WTC11 (cell line): ENCODE results near the gene ACTL8. TPM values are rescaled to one million over a fixed set of nuclear protein-coding genes. Genes with fewer than 3 reads are reported as not detected.
A peak's percentile ranks its signal among the peaks of the same experiment; 100 is the strongest.

Experiments used
- ATAC-seq: fragments of 200-7000 bp; cut with Tn5 transposase; 2 replicates; pipeline ENCODE4 v1.10.0; 2021; ENCODE audit warnings: mild to moderate bottlenecking, moderate library complexity
- CTCF ChIA-PET: fragments of 300-600 bp; sonication (Branson Sonifier 250); formaldehyde crosslinking; loops from one replicate; lab custom pipeline; 2021; ENCODE audit warnings: antibody characterized with exemption; lab: Charles Lee
- POLR2A ChIA-PET: fragments of 350-600 bp; sonication (Branson Sonifier 250); formaldehyde crosslinking; loops from one replicate; lab custom pipeline; 2021; ENCODE audit warnings: antibody characterized with exemption; lab: Charles Lee
- DNase-seq: peaks from one replicate; pipeline ENCODE4 v3.0.0; 2021; ENCODE audit warnings: low spot score
- H3K27ac Mint-ChIP-seq: 2 replicates; pipeline ENCODE4 v1.8.0; 2021; ENCODE audit warnings: mixed read lengths
- H3K27me3 Mint-ChIP-seq: 2 replicates; pipeline ENCODE4 v1.8.0; 2021; ENCODE audit warnings: low read depth, mild to moderate bottlenecking, moderate library complexity, mixed read lengths
- H3K36me3 Mint-ChIP-seq: 2 replicates; pipeline ENCODE4 v1.8.0; 2021; ENCODE audit warnings: mixed read lengths
- H3K4me1 Mint-ChIP-seq: 2 replicates; pipeline ENCODE4 v1.8.0; 2022; ENCODE audit warnings: mixed read lengths
- H3K4me3 Mint-ChIP-seq: 2 replicates; pipeline ENCODE4 v1.8.0; 2021; ENCODE audit warnings: mild to moderate bottlenecking, moderate library complexity, mixed read lengths
- H3K9me3 Mint-ChIP-seq: 2 replicates; pipeline ENCODE4 v1.8.0; 2021; ENCODE audit warnings: mixed read lengths
- AR ChIP-seq: fragments of 250-450 bp; sonication (Bioruptor Pico); IDR thresholded peaks from 2 replicates; pipeline ENCODE4 v1.9.0; 2021; ENCODE audit warnings: mild to moderate bottlenecking
- ATF2 ChIP-seq: sonication (generic); formaldehyde crosslinking; IDR thresholded peaks from 2 replicates; pipeline ENCODE4 v1.8.1; 2022; ENCODE audit warnings: low read depth, missing genetic modification reagents, borderline replicate concordance
- CREM ChIP-seq: sonication (generic); formaldehyde crosslinking; IDR thresholded peaks from 2 replicates; pipeline ENCODE4 v1.8.1; 2022; ENCODE audit warnings: mild to moderate bottlenecking, missing genetic modification reagents, moderate library complexity
- FOXJ3 ChIP-seq: sonication (generic); formaldehyde crosslinking; IDR thresholded peaks from 2 replicates; pipeline ENCODE4 v1.9.0; 2021; ENCODE audit warnings: missing genetic modification reagents, mild to moderate bottlenecking, borderline replicate concordance
- HMGA2 ChIP-seq: fragments of 250-450 bp; sonication (Bioruptor Pico); IDR thresholded peaks from 2 replicates; pipeline ENCODE4 v1.4.0; 2021; ENCODE audit warnings: mild to moderate bottlenecking, moderate library complexity
- MYBL2 ChIP-seq: sonication (generic); formaldehyde crosslinking; IDR thresholded peaks from 2 replicates; pipeline ENCODE4 v1.8.1; 2023; ENCODE audit warnings: mild to moderate bottlenecking, moderate library complexity, missing genetic modification reagents
- NR2C2 ChIP-seq: sonication (generic); formaldehyde crosslinking; IDR thresholded peaks from 2 replicates; pipeline ENCODE4 v1.8.0; 2022; ENCODE audit warnings: mild to moderate bottlenecking, missing genetic modification reagents
- SOX15 ChIP-seq: fragments of 250-450 bp; sonication (Bioruptor Pico); IDR thresholded peaks from 2 replicates; pipeline ENCODE4 v1.9.0; 2021; ENCODE audit warnings: mild to moderate bottlenecking
- SP1 ChIP-seq: sonication (generic); formaldehyde crosslinking; conservative IDR thresholded peaks from 2 replicates; pipeline ENCODE4 v1.8.1; 2022; ENCODE audit warnings: missing genetic modification reagents
- TCF7 ChIP-seq: sonication (generic); formaldehyde crosslinking; IDR thresholded peaks from 2 replicates; pipeline ENCODE4 v1.8.0; 2022; ENCODE audit warnings: mild to moderate bottlenecking, low read depth, missing genetic modification reagents, moderate library complexity
- TEAD1 ChIP-seq: sonication (generic); formaldehyde crosslinking; IDR thresholded peaks from 2 replicates; pipeline ENCODE4 v1.8.0; 2022; ENCODE audit warnings: mild to moderate bottlenecking, missing genetic modification reagents
- TP53 ChIP-seq: sonication (generic); formaldehyde crosslinking; IDR thresholded peaks from 2 replicates; pipeline ENCODE4 v1.8.1; 2023; ENCODE audit warnings: mild to moderate bottlenecking, missing genetic modification reagents
- ZNF263 ChIP-seq: sonication (generic); formaldehyde crosslinking; IDR thresholded peaks from 2 replicates; pipeline ENCODE4 v1.8.1; 2022; ENCODE audit warnings: low read depth, mild to moderate bottlenecking, moderate library complexity, missing genetic modification reagents
- ZNF396 ChIP-seq: fragments of 250-450 bp; sonication (Bioruptor Pico); IDR thresholded peaks from 2 replicates; pipeline ENCODE4 v1.8.0; 2021; ENCODE audit warnings: mild to moderate bottlenecking, moderate library complexity, borderline replicate concordance
- total RNA-seq: library from RNA; stranded (reverse); gene quantifications from 3 replicates; pipeline ENCODE4 v1.2.3, GENCODE V29; 2021
- TF ChIP-seq, protein P1 (sequence below): sonication (generic); formaldehyde crosslinking; IDR thresholded peaks from 2 replicates; pipeline ENCODE4 v1.8.1; 2022; ENCODE audit warnings: low read depth, mild to moderate bottlenecking, moderate library complexity, missing genetic modification reagents, borderline replicate concordance
- TF ChIP-seq, protein P2 (sequence below): sonication (generic); formaldehyde crosslinking; IDR thresholded peaks from 2 replicates; pipeline ENCODE4 v1.8.1; 2023; ENCODE audit warnings: mild to moderate bottlenecking, missing genetic modification reagents

The ACTL8 gene
- total RNA-seq, 1 experiment from 2014 or later: 1.6 TPM

DNA sequence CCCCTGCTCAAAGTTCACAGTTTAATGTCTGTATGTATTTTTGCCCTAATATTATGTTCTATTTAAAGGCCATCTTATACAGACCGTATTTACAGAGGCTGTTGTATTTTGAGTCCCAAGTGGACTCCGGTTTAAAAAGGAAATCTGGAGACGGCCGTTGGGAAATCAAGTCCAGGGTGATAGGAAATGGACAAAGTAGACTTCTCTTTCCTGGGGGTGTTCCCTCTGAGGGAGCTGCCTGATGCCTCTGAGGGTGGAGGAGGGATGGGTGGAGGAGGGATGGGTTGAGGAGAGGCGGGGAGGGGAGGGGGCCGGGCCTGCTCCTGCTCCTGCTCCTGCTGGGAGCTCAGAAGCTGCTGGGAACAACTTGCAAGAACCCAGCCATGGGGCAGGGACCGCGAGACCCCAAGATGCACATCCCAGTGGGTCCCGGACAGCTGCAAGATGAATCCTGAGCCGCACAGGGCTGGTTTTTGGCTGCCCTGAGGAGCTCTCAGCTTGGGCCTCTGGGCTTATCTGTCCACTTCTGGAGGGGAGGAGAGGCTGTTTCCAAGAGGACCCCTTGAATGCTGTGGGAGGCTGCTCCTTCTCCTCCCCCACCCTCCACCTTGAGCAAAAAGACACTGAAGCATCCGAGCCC lies 12.0 kb upstream of the ACTL8 start:
- no peak for ATAC-seq

GRCh38 chr1:17743925-17744324 lies 11.2 kb upstream of the ACTL8 start:
- Mint-ChIP-seq H3K4me1 (peaks cover 5% of the 10 kb centered on the region), H3K4me3 (no peak overlapping the region)
- CTCF ChIA-PET: interaction anchor here (1.4 to 4.9 kb wide), 5 partner anchors 13 to 241 kb away, joined by 3 to 54 read pairs (median 5); no protein-coding TSS in a partner anchor

More for the DNA sequence above, 12.0 kb upstream of the ACTL8 start:
- Mint-ChIP-seq H3K4me3 (no peak overlapping the region), H3K27me3 (no peaks in the 10 kb centered on the region; the same call in 1 of the 2 replicates), H3K9me3 (no peaks in the 10 kb centered on the region), H3K36me3 (no peaks in the 10 kb centered on the region), H3K27ac (no peak overlapping the region), H3K4me1 (peaks cover 8% of the 10 kb centered on the region)
- DNase-seq: no peak
- TF ChIP-seq ZNF263 (CRISPR knock-in tag): peak; percentile 57; the same call in 1 of the 2 replicates
- no peak for TF ChIP-seq CREM (CRISPR knock-in tag)
- CTCF ChIA-PET: interaction anchor here (0.5 to 4.9 kb wide), 3 partner anchors 10 to 813 kb away, joined by 3 to 54 read pairs (median 3); no protein-coding TSS in a partner anchor
- POLR2A ChIA-PET: no interaction called here

DNA sequence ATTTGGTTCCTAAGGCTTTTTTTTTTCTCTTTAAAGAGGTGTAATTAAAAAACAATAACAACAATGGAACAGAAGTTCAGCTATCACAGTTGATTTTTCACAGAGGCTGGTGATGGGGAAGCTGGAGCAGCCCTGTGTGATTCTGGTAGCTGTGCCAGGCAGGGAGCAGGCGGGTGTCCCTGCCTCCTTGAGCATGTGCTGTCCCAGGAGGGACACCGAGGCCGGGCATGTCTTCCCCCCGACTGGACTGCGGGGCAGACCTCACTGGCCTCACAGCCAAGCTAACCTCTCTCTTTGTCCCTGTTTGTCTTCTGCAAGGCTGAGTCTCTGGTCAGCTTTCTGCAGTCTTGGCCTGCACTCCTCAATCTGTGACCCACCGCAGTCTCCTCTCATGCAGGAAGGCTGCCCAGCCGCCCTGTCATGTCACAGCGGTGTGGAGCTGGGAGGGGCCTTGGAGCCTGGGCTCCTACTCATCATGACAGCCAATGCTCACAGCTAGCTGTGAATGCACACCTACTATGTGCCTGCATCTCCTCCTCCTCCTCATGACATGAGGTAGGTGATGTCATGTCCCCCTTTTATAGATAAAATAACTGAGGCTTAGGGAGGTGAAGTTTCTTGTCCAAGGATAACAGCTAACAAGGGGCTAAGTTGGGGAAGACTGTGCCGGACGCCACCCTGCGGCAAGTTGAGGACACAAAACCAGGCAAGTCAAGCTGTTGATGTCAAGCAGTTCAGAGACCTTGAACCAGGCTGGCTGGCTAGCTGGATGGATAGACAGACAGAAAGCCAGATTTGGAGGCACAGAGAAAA lies 10.3 kb upstream of the ACTL8 start:
- CTCF ChIA-PET: interaction anchor here (0.7 to 4.9 kb wide), 18 partner anchors 8 to 831 kb away, joined by 3 to 54 read pairs (median 4); no protein-coding TSS in a partner anchor
- no peaks in the 10 kb centered on the region; the same call in 1 of the 2 replicates for H3K27me3 Mint-ChIP-seq
- H3K9me3 Mint-ChIP-seq: no peaks in the 10 kb centered on the region
- DNase-seq (no peak), ATAC-seq (no peak; the same call in 1 of the 2 replicates)
- no peak overlapping the region for H3K27ac Mint-ChIP-seq
- no peaks in the 10 kb centered on the region for H3K4me1 Mint-ChIP-seq
- no peak overlapping the region for H3K4me3 Mint-ChIP-seq
- no peaks in the 10 kb centered on the region for H3K36me3 Mint-ChIP-seq
- POLR2A ChIA-PET: no interaction called here
- TF ChIP-seq NR2C2 (CRISPR knock-in tag) (no peak), MYBL2 (CRISPR knock-in tag) (no peak), FOXJ3 (CRISPR knock-in tag) (no peak), TEAD1 (CRISPR knock-in tag) (no peak), SOX15 (CRISPR knock-in tag) (no peak), HMGA2 (CRISPR knock-in tag) (no peak), ZNF396 (CRISPR knock-in tag) (no peak), TCF7 (no peak), TP53 (CRISPR knock-in tag) (no peak)
- TF ChIP-seq, protein P1, sequence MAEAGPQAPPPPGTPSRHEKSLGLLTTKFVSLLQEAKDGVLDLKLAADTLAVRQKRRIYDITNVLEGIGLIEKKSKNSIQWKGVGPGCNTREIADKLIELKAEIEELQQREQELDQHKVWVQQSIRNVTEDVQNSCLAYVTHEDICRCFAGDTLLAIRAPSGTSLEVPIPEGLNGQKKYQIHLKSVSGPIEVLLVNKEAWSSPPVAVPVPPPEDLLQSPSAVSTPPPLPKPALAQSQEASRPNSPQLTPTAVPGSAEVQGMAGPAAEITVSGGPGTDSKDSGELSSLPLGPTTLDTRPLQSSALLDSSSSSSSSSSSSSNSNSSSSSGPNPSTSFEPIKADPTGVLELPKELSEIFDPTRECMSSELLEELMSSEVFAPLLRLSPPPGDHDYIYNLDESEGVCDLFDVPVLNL (CRISPR knock-in tag): no peak

More at GRCh38 chr1:17743925-17744324, 11.2 kb upstream of the ACTL8 start:
- H3K27ac Mint-ChIP-seq: no peak overlapping the region
- no peaks in the 10 kb centered on the region; the same call in 1 of the 2 replicates for H3K27me3 Mint-ChIP-seq
- H3K36me3 Mint-ChIP-seq: no peaks in the 10 kb centered on the region
- TF ChIP-seq, protein P2, sequence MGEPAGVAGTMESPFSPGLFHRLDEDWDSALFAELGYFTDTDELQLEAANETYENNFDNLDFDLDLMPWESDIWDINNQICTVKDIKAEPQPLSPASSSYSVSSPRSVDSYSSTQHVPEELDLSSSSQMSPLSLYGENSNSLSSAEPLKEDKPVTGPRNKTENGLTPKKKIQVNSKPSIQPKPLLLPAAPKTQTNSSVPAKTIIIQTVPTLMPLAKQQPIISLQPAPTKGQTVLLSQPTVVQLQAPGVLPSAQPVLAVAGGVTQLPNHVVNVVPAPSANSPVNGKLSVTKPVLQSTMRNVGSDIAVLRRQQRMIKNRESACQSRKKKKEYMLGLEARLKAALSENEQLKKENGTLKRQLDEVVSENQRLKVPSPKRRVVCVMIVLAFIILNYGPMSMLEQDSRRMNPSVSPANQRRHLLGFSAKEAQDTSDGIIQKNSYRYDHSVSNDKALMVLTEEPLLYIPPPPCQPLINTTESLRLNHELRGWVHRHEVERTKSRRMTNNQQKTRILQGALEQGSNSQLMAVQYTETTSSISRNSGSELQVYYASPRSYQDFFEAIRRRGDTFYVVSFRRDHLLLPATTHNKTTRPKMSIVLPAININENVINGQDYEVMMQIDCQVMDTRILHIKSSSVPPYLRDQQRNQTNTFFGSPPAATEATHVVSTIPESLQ (CRISPR knock-in tag): no peak
- TF ChIP-seq AR (CRISPR knock-in tag) (no peak), ATF2 (no peak), SP1 (CRISPR knock-in tag) (no peak)
- no peak for DNase-seq
- POLR2A ChIA-PET: no interaction called here
- no peaks in the 10 kb centered on the region for H3K9me3 Mint-ChIP-seq
- ATAC-seq: no peak
